SK-N-SH (cell line): Measurements from ENCODE around the gene COX14. TPM values are rescaled to one million over a fixed set of nuclear protein-coding genes. Genes with fewer than 3 reads are reported as not detected.

Experiments
- CTCF ChIA-PET: fragments of 300-600, 350-600 bp; formaldehyde crosslinking; extraction: SDS; loops from one replicate; lab custom pipeline; 2021; lab: Yijun Ruan, JAX
- POLR2A ChIA-PET: fragments of 350-600 bp; sonication (Branson Sonifier 250); formaldehyde crosslinking; extraction: SDS; loops from one replicate; lab custom pipeline; 2020; ENCODE audit warnings: antibody characterized with exemption, inconsistent platforms; lab: Yijun Ruan, JAX
- DNase-seq: peaks from one replicate; pipeline ENCODE4 v3.0.0; 2012
- H2AFZ ChIP-seq: fragments of 200-600 bp; sonication (generic); 2 replicates; pipeline ENCODE4 v1.8.1; 2016; ENCODE audit warnings: antibody characterized with exemption, mild to moderate bottlenecking, low read depth
- H3F3A ChIP-seq: fragments of 200-600 bp; sonication (generic); replicated peaks from 2 replicates; pipeline ENCODE3; 2016; ENCODE audit warnings: antibody characterized with exemption, mild to moderate bottlenecking; ENCODE audit not compliant: insufficient read depth
- H3K27ac ChIP-seq, 2 experiments: fragments of 200-500 bp in 1 of 2; fragments of 200-600 bp in 1 of 2; sonication (Bioruptor generic) in 1 of 2; sonication (generic), shearing (Covaris generic) in 1 of 2; 2 replicates each; pipeline versions ENCODE4 v1.5.1 to v1.6.1; 2014 to 2016; ENCODE audit warnings: low read depth in 2 of 2, inconsistent platforms in 1 of 2, low read length in 1 of 2, mild to moderate bottlenecking in 1 of 2, mixed read lengths in 1 of 2
- H3K27me3 ChIP-seq: fragments of 200-600 bp; sonication (generic), shearing (Covaris generic); 2 replicates; pipeline ENCODE4 v1.6.1; 2016; ENCODE audit warnings: mixed run types; ENCODE audit not compliant: insufficient read depth
- H3K36me3 ChIP-seq, 2 experiments: fragments of 200-500 bp in 1 of 2; fragments of 200-600 bp in 1 of 2; sonication (Bioruptor generic) in 1 of 2; sonication (generic) in 1 of 2; replicated peaks in 1 of 2; 2 replicates each; pipeline versions ENCODE3 to v1.5.1; 2014 to 2016; ENCODE audit warnings: low read length in 1 of 2, mild to moderate bottlenecking in 1 of 2; ENCODE audit not compliant: insufficient read depth in 2 of 2, control insufficient read depth in 1 of 2
- H3K4me1 ChIP-seq, 2 experiments: fragments of 200-500 bp in 1 of 2; fragments of 200-600 bp in 1 of 2; sonication (Bioruptor generic) in 1 of 2; sonication (generic), shearing (Covaris generic) in 1 of 2; 2 replicates each; pipeline versions ENCODE4 v1.5.1 to v1.6.1; 2014 to 2016; ENCODE audit warnings: low read depth in 1 of 2, low read length in 1 of 2, mixed run types in 1 of 2; ENCODE audit not compliant: insufficient read depth in 2 of 2, control insufficient read depth in 1 of 2
- H3K4me2 ChIP-seq: fragments of 200-600 bp; sonication (generic), shearing (Covaris generic); 2 replicates; pipeline ENCODE4 v1.6.1; 2017; ENCODE audit warnings: mixed run types
- H3K4me3 ChIP-seq, 2 experiments: fragments of 200-500 bp in 1 of 2; fragments of 200-600 bp in 1 of 2; sonication (Bioruptor generic) in 1 of 2; sonication (generic), shearing (Covaris generic) in 1 of 2; 2 replicates each; pipeline versions ENCODE4 v1.5.1 to v1.8.1; 2014 to 2016; ENCODE audit warnings: low read depth in 2 of 2, inconsistent platforms in 1 of 2, low read length in 1 of 2, mild to moderate bottlenecking in 1 of 2, mixed read lengths in 1 of 2, moderate library complexity in 1 of 2
- H3K79me2 ChIP-seq: fragments of 200-600 bp; sonication (generic); 2 replicates; pipeline ENCODE4 v1.8.1; 2017; ENCODE audit warnings: mild to moderate bottlenecking; ENCODE audit not compliant: insufficient read depth
- H3K9ac ChIP-seq: fragments of 200-600 bp; sonication (generic); 2 replicates; pipeline ENCODE4 v1.6.1; 2017; ENCODE audit warnings: mixed run types
- H3K9me2 ChIP-seq: fragments of 200-600 bp; sonication (generic); 2 replicates; pipeline ENCODE4 v1.6.1; 2017; ENCODE audit warnings: mixed run types
- H3K9me3 ChIP-seq: fragments of 200-600 bp; sonication (generic); 2 replicates; pipeline ENCODE4 v1.6.1; 2017; ENCODE audit warnings: mixed run types, mild to moderate bottlenecking, moderate library complexity
- H4K20me1 ChIP-seq: fragments of 200-600 bp; sonication (generic); 2 replicates; pipeline ENCODE4 v1.6.1; 2017; ENCODE audit warnings: mild to moderate bottlenecking, mixed run types; ENCODE audit not compliant: insufficient read depth
- CHD2 ChIP-seq: fragments of 150-350 bp; IDR thresholded peaks from 2 replicates; pipeline ENCODE4 v1.6.1; 2018; ENCODE audit warnings: low read length; ENCODE audit not compliant: partially characterized antibody
- CTCF ChIP-seq: fragments of 200-600 bp; sonication (generic); IDR thresholded peaks from 2 replicates; pipeline ENCODE4 v1.6.1; 2017; ENCODE audit warnings: antibody characterized with exemption, mild to moderate bottlenecking, moderate library complexity
- ELF1 ChIP-seq: IDR thresholded peaks from 2 replicates; pipeline ENCODE4 v1.4.0; 2012
- EP300 ChIP-seq, 2 experiments: IDR thresholded peaks; 2 replicates each; pipeline versions ENCODE4 v1.4.0 to v1.6.1; 2012; ENCODE audit warnings: borderline replicate concordance in 1 of 2, low read depth in 1 of 2, low read length in 1 of 2
- FOXJ3 ChIP-seq: sonication (generic); formaldehyde crosslinking; IDR thresholded peaks from 2 replicates; pipeline ENCODE4 v1.5.1; 2020; ENCODE audit warnings: mild to moderate bottlenecking, missing genetic modification reagents
- IRF3 ChIP-seq: fragments of 150-350 bp; IDR thresholded peaks from 2 replicates; pipeline ENCODE4 v1.6.1; 2016; ENCODE audit warnings: mild to moderate bottlenecking, low read depth, low read length
- JUND ChIP-seq: IDR thresholded peaks from 2 replicates; pipeline ENCODE4 v1.4.0; 2012
- NFIC ChIP-seq: IDR thresholded peaks from 2 replicates; pipeline ENCODE4 v1.4.0; 2012; ENCODE audit warnings: borderline replicate concordance
- RAD21 ChIP-seq: IDR thresholded peaks from 2 replicates; pipeline ENCODE4 v1.6.1; 2012; ENCODE audit warnings: mild to moderate bottlenecking, low read length
- RXRA ChIP-seq: IDR thresholded peaks from 2 replicates; pipeline ENCODE4 v1.4.0; 2012; ENCODE audit warnings: low read depth, mild to moderate bottlenecking, borderline replicate concordance
- SMC3 ChIP-seq: IDR thresholded peaks from 2 replicates; pipeline ENCODE4 v1.6.1; 2012; ENCODE audit warnings: low read depth, low read length, improper control_type of control experiment
- TCF12 ChIP-seq: IDR thresholded peaks from 2 replicates; pipeline ENCODE4 v1.4.0; 2012
- USF1 ChIP-seq: IDR thresholded peaks from 2 replicates; pipeline ENCODE4 v1.4.0; 2012; ENCODE audit warnings: low read depth, borderline replicate concordance
- ZBTB33 ChIP-seq: IDR thresholded peaks from 2 replicates; pipeline ENCODE4 v1.4.0; 2012; ENCODE audit warnings: low read depth, borderline replicate concordance
- WGBS: methylation state at CpG from one replicate; pipeline ENCODE4 v1.1.6; 2017; ENCODE audit warnings: low lambda C conversion rate; 5-methylcytosine and 5-hydroxymethylcytosine counted together
- polyA plus RNA-seq, 3 experiments: library from polyadenylated mRNA; depleted of rRNA; stranded (reverse); fragments of >200 nt; gene quantifications; 2 replicates each; pipeline ENCODE4 v1.2.3, GENCODE V29; 2012

Gene COX14
- polyA plus RNA-seq, 1 of the 3 experiments (the other 2 are of a cell fraction), result 204 TPM

- TF ChIP-seq ZBTB33 (no peak), NFIC (no peak), JUND (no peak), EP300 (IDR thresholded peaks at IDR 0.05; ENCODE audit: borderline replicate concordance in 1 of 2, low read depth in 1 of 2, low read length in 1 of 2) (no peak), SMC3 (no peak), ELF1 (no peak), CTCF (no peak)
These were observed 6.1 kb upstream of the COX14 start (continued) for GRCh38 chr12:50105913-50106450.

GRCh38 chr12:50106907-50107306, 5.1 kb upstream of the COX14 start:
- ChIA-PET CTCF (interaction anchor here (1.0 to 1.3 kb wide), 3 partner anchors 19 to 69 kb away, joined by 3 to 7 read pairs (median 3); no protein-coding TSS in a partner anchor), POLR2A (interaction anchor here (0.6 kb wide), 1 partner anchor 11 kb away, joined by 3 read pairs; no protein-coding TSS in a partner anchor)
- Histone ChIP-seq H3K4me3 (no peak overlapping the region), H3K4me2 (no peak overlapping the region), H3K79me2 (no peaks in the 10 kb centered on the region), H3F3A (peaks cover 5% of the 10 kb centered on the region), H3K27me3 (no peaks in the 10 kb centered on the region), H3K9me2 (no peaks in the 10 kb centered on the region), H3K36me3 (peaks cover under 1 to 3% of the 10 kb centered on the region in 2 experiments), H3K9me3 (no peaks in the 10 kb centered on the region)
- no peak for DNase-seq
- TF ChIP-seq EP300 (IDR thresholded peaks at IDR 0.05; ENCODE audit: borderline replicate concordance in 1 of 2, low read depth in 1 of 2, low read length in 1 of 2) (no peak), RXRA (no peak), RAD21 (no peak), USF1 (no peak), FOXJ3 (no peak), TCF12 (no peak), IRF3 (no peak), CHD2 (no peak)
- TF ChIP-seq, all 33 proteins: peak for 0
- H2AFZ ChIP-seq, result no peak overlapping the region
- peaks cover 12 to 39% of the 10 kb centered on the region in 2 experiments; a peak in 2 of 4 replicates for H3K4me1 ChIP-seq
- no peak overlapping the region for H3K27ac ChIP-seq
- H4K20me1 ChIP-seq, result no peaks in the 10 kb centered on the region
- 20% methylated on average over 2 of the region's 3 CpGs for WGBS
- no peak overlapping the region for H3K9ac ChIP-seq
